Tibial nerve (tissue), 4 donors: Measurements from ENCODE around the gene NPC1L1. TPM values are rescaled to one million over a fixed set of nuclear protein-coding genes. Genes with fewer than 3 reads are reported as not detected.

ENCODE experiments used
- DNase-seq, 2 donors: peaks; one replicate each; pipeline ENCODE4 v3.0.0-alpha.2; 2019; ENCODE audit warnings: low spot score in 2 of 2
- H3K27ac ChIP-seq, 4 donors: fragments of 200-600 bp; sonication (generic) in 3 of 4; one replicate each; pipeline ENCODE4 v1.5.1; 2017 to 2019; ENCODE audit warnings: mild to moderate bottlenecking in 1 of 4
- H3K27me3 ChIP-seq, 2 donors: fragments of 200-600 bp; sonication (generic) in 1 of 2; one replicate each; pipeline versions ENCODE4 v1.5.1 to v1.6.0; 2017 to 2019
- H3K36me3 ChIP-seq, 3 donors: fragments of 200-600 bp; sonication (generic); one replicate each; pipeline ENCODE4 v1.5.1; 2018 to 2019
- H3K4me1 ChIP-seq, 4 donors: fragments of 200-600 bp; sonication (generic) in 3 of 4; one replicate each; pipeline ENCODE4 v1.5.1; 2017 to 2019
- H3K4me3 ChIP-seq, 4 donors: fragments of 200-600 bp; sonication (generic) in 3 of 4; one replicate each; pipeline ENCODE4 v1.5.1; 2017 to 2019; ENCODE audit warnings: mild to moderate bottlenecking in 1 of 4, moderate library complexity in 1 of 4
- H3K9me3 ChIP-seq, 4 donors: fragments of 200-600 bp; sonication (generic) in 3 of 4; one replicate each; pipeline ENCODE4 v1.5.1; 2017 to 2019
- EP300 ChIP-seq, 2 donors: sonication (generic); formaldehyde crosslinking; IDR thresholded peaks; one replicate each; pipeline ENCODE4 v1.6.1; 2017; ENCODE audit warnings: antibody characterized with exemption in 2 of 2, mild to moderate bottlenecking in 1 of 2
- POLR2A ChIP-seq, 2 donors: fragments of 450-650 bp; IDR thresholded peaks; one replicate each; pipeline ENCODE4 v1.6.1; 2017; ENCODE audit warnings: antibody characterized with exemption in 2 of 2, mild to moderate bottlenecking in 2 of 2, moderate library complexity in 2 of 2
- WGBS, 2 donors: methylation state at CpG; one replicate each; pipeline ENCODE4 v1.1.5; 2018; 5-methylcytosine and 5-hydroxymethylcytosine counted together
- total RNA-seq, 4 donors: library from RNA; depleted of rRNA; stranded (reverse); fragments of >200 nt; gene quantifications; one replicate each; pipeline ENCODE4 v1.1.0, GENCODE V29; 2016
- TF ChIP-seq, protein P1 (sequence below), 5 experiments: fragments of 200-600 bp in 3 of 5; fragments of 450-650 bp in 2 of 5; sonication (generic) in 3 of 5; IDR thresholded peaks; one replicate each; pipeline ENCODE4 v1.5.1; 2016 to 2019; ENCODE audit warnings: antibody characterized with exemption in 5 of 5, mild to moderate bottlenecking in 3 of 5, moderate library complexity in 2 of 5

The NPC1L1 gene
- total RNA-seq, 4 donors from 2014 or later, result 0.30 to 0.44 (median 0.39) TPM; not detected in 1

DNA sequence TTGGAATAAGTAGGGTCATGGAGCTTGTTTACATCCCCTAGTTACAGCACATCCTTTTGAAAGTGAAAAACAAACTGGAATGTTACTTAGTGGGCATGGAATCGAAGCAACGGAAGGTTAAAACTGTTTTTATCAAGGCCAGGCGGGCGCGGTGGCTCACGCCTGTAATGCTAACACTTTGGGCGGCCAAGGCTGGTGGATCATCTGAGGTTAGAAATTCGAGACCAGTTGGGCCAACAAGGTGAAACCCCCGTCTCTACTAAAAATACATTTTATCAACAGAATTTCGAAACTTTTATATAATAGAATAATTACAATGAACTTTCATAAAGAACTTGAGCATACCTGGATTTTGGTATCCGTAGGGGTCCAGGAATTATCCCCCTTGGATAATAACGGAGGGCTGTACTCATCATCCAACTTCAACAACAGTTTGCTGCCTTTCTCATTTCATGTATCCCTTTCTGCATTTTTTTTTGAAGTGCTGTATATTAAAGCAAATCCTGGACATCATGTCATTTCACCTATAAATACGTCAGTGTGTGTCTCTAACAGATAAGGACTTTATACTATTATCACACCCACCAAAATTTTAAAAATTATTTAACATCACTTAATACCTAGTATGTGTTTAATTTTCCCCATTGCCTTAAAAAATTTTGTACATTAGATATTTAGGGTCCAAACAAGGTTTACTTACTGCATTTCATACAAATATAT is 42.2 kb upstream of the NPC1L1 start:
- Histone ChIP-seq H3K4me1 (peaks cover 3 to 33% (median 15%) of the 10 kb centered on the region in 4 donors), H3K9me3 (no peaks in the 10 kb centered on the region), H3K27me3 (no peaks in the 10 kb centered on the region), H3K36me3 (peaks cover 0 to 29% (median 0%) of the 10 kb centered on the region in 3 donors), H3K27ac (peak overlapping the region; percentile 83 to 100 (median 98)), H3K4me3 (peak overlapping the region; percentile 71 to 100 (median 90))
- DNase-seq, result no peak
- 89 to 92% methylated on average over 13 of the region's 13 CpGs for WGBS, 2 donors
- TF ChIP-seq POLR2A (IDR thresholded peaks at IDR 0.05) (no peak), EP300 (IDR thresholded peaks at IDR 0.05) (no peak)
- TF ChIP-seq, protein P1, sequence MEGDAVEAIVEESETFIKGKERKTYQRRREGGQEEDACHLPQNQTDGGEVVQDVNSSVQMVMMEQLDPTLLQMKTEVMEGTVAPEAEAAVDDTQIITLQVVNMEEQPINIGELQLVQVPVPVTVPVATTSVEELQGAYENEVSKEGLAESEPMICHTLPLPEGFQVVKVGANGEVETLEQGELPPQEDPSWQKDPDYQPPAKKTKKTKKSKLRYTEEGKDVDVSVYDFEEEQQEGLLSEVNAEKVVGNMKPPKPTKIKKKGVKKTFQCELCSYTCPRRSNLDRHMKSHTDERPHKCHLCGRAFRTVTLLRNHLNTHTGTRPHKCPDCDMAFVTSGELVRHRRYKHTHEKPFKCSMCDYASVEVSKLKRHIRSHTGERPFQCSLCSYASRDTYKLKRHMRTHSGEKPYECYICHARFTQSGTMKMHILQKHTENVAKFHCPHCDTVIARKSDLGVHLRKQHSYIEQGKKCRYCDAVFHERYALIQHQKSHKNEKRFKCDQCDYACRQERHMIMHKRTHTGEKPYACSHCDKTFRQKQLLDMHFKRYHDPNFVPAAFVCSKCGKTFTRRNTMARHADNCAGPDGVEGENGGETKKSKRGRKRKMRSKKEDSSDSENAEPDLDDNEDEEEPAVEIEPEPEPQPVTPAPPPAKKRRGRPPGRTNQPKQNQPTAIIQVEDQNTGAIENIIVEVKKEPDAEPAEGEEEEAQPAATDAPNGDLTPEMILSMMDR (IDR thresholded peaks at IDR 0.05), result no peak

DNA sequence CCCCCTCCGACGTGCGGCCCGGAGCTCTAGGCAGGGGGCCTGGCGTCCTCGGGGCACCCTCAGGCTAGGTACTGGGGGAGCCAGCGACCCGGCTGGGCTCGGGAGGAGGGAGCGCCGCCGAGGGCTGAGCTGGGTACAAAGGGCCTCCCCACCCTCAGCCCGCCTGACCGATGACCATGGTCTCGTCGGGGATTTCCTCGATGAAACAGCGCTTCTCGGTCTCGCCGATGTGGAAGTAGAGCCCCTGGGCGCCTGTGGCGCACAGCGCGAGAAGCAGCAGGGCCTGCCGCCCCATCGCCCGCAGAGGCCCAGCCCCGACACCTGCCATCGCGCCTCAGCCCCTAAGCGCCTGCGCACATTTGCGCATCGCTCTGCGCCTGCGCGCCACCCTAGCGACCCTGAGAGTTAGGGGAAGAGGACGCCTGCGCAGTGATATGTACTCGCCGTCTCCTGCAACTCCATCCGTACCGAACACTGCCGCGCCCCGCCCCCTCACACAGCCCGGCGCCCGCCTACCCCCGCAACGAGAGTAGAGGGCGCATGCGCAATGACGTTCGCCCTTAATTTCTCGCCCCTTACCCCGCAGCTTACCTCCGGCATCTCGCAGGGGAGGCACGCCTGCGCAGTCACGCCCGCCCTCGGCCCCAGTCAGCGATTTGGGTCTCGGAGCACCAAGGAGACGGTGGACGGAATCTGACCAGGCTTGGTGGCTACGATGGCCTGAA is 40.9 kb upstream of the NPC1L1 start, which contains the start of gene TMED4:
TSS of gene TMED4 (minus strand) at position 353 of the 725 bp plus-strand sequence. CDS start at position 328, 25 bp downstream.
- Histone ChIP-seq H3K36me3 (peaks cover 0 to 40% (median 0%) of the 10 kb centered on the region in 3 donors), H3K27me3 (no peaks in the 10 kb centered on the region), H3K27ac (peak within 1 kb of the TSS; percentile 83 to 100 (median 98)), H3K9me3 (no peaks in the 10 kb centered on the region), H3K4me3 (peak within 1 kb of the TSS; percentile 71 to 100 (median 90)), H3K4me1 (peaks cover 3 to 27% (median 15%) of the 10 kb centered on the region in 4 donors)
- peak; percentile 99 for DNase-seq
- TF ChIP-seq EP300 (IDR thresholded peaks at IDR 0.05) (peak; percentile 76 to 96), POLR2A (IDR thresholded peaks at IDR 0.05) (peak; percentile 64 to 85)
- TF ChIP-seq, protein P1 (IDR thresholded peaks at IDR 0.05), result no peak
- 0% methylated on average over 38 to 68 of the region's 71 CpGs for WGBS, 2 donors

DNA sequence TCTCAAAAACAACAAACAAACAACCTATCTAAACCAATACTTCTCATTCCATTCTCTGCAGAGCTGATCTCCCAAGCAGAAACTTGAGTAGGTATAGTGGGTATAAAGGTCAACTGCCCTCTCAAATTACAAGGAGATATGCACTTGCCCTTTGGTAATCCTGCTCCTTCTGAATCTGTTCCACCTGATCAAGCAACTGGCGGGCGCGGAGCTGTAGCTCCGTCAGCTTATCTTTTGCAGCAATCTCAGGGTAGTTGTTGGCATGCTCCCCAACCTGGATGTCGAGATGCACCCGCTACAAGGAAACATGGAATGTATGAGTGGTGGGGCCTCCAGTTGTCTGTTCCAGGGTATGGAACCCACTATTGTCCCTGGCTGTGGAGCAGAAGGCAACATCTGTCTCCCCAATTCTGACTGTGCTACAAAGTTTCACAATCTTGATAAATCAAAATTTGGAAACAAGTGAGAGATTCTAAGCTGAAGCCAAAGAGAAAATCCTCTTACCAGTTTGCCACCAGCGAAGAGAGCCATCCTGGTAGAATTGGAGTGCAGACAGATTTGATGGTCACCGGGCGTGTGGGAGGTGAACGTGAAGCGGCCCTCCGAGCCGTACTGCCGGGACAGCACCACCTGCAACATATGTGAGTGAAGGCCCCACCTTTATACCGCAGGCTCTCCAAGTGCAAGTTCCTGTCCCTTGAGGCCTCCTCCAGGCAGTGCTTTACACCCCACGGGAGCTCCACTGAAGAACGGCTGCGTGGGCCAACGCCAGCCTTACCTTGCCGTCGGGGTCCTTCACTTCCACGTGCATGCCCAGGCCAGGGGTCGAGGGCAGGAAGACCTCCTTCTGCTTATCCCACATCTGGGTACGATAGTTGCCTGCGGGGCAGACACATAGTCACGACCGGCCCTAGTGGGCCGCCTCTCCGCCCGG is 40.1 kb upstream of the NPC1L1 start:
- H3K36me3 ChIP-seq, result peaks cover 0 to 48% (median 0%) of the 10 kb centered on the region in 3 donors
- H3K27me3 ChIP-seq, result no peaks in the 10 kb centered on the region
- WGBS, 2 donors, result 23 to 24% methylated on average over 21 to 22 of the region's 30 CpGs
- H3K4me3 ChIP-seq, result peak overlapping the region; percentile 71 to 100 (median 90)
- TF ChIP-seq POLR2A (IDR thresholded peaks at IDR 0.05), result no peak
- TF ChIP-seq, protein P1 (IDR thresholded peaks at IDR 0.05), result no peak
- no peak for TF ChIP-seq EP300 (IDR thresholded peaks at IDR 0.05)
- peak overlapping the region; percentile 83 to 100 (median 98) for H3K27ac ChIP-seq
- peaks cover 3 to 27% (median 15%) of the 10 kb centered on the region in 4 donors for H3K4me1 ChIP-seq
- no peaks in the 10 kb centered on the region for H3K9me3 ChIP-seq
- DNase-seq, result no peak

DNA sequence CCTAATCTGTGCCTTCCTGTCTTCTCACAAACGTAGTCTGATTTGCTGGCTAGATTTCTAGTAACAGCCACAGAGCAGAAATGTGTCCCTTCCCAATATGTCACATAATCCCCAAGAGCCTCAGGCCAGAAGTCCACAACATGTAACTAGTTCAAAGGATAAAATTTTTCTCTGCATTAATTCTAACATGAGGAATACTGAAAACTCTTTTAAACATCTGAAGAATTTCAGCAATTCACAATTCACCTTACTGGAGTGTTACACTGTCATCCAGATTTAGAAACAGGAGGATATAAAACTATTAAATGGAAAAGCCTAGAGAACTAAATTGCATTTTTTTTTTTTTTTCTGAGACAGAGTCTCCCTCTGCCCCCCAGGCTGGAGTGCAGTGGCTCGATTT is 35.1 kb upstream of the NPC1L1 start:
- H3K36me3 ChIP-seq, result peaks cover 0 to 74% (median 6%) of the 10 kb centered on the region in 3 donors
- no peak overlapping the region for H3K27ac ChIP-seq
- DNase-seq, result no peak
- TF ChIP-seq POLR2A (IDR thresholded peaks at IDR 0.05) (no peak), EP300 (IDR thresholded peaks at IDR 0.05) (no peak)
- TF ChIP-seq, protein P1 (IDR thresholded peaks at IDR 0.05), result no peak
- peaks cover 3 to 52% (median 30%) of the 10 kb centered on the region in 4 donors for H3K4me1 ChIP-seq
- no peak overlapping the region for H3K4me3 ChIP-seq
- H3K9me3 ChIP-seq, result no peaks in the 10 kb centered on the region
- 68 to 72% methylated on average over 2 of the region's 2 CpGs for WGBS, 2 donors
- no peaks in the 10 kb centered on the region for H3K27me3 ChIP-seq
